SK-N-MC (cell line): ENCODE results near the gene SHANK2.

Source experiments
- EZH2 ChIP-seq: fragments of 200-600 bp; sonication (generic); IDR thresholded peaks from one replicate; pipeline ENCODE4 v1.6.1; 2017; ENCODE audit warnings: antibody characterized with exemption
- POLR2AphosphoS5 ChIP-seq: IDR thresholded peaks from 2 replicates; pipeline ENCODE4 v1.6.1; 2012; ENCODE audit warnings: mild to moderate bottlenecking, low read depth, low read length, borderline replicate concordance

- TF ChIP-seq POLR2AphosphoS5 (no peak), EZH2 (no peak)
These were observed 49.8 kb downstream of the SHANK2 start for GRCh38 chr11:71202598-71202944.
